Measurements from ENCODE around the gene PCGF2.
A peak's percentile ranks its signal among the peaks of the same experiment; 100 is the strongest.
"Not testable (repeated sequence)": the region's sequence is repeated elsewhere in the genome, so short reads cannot be mapped to it uniquely, and the experiment has no call there.

Gene PCGF2

GRCh38 chr17:38748149-38748891 lies at the start of gene PCGF2:
TSS of gene PCGF2 (minus strand) at chr17:38748336. CDS start at chr17:38740402, 7,934 bp downstream.
- DNase-seq = peak; percentile 81

- no peak for DNase-seq
Observed at GRCh38 chr17:38797828-38798227, 49.7 kb upstream of the PCGF2 start.

GRCh38 chr17:38797158-38797490 lies 49.0 kb upstream of the PCGF2 start:
- DNase-seq = no peak

- DNase-seq = no peak
Observed at GRCh38 chr17:38796451-38797157, 48.5 kb upstream of the PCGF2 start.

DNA sequence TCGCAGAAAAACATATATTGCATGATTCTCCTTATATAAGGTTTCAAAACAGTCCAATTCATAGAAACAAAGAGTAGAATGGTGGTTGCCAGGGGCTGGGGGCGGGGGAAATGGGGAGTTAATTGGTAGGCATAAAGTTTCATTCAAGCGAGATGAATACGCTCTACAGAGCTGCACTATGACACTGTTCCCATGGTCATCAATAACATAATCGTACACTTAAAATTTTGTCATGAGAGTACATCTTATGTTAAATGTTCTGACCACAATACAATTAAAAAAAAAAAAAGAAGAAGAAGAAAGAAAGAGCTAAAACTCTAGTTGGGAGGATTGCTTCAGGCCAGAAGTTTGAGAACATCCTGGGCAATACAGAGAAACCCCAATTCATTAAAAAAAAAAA lies 46.1 kb upstream of the PCGF2 start:
- DNase-seq = no peak

DNA sequence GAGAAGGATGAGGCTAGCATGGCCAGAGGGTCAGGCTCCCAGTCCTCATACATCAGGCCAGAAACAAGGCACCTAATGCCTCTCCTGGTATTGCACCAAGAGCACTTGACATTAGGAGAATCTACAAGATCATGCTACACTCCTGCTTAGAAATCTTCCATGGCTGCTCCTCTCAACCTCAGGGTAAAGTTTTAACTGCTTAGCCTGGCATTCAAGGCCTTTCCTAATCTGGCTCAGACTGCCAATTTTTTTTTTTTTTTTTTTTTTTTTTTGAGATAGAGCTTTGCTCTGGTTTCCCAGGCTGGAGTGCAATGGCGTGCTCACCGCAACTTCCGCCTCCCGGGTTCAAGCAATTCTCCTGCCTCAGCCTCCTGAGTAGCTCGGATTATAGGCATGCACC lies 43.0 kb upstream of the PCGF2 start:
- no peak for DNase-seq

DNA sequence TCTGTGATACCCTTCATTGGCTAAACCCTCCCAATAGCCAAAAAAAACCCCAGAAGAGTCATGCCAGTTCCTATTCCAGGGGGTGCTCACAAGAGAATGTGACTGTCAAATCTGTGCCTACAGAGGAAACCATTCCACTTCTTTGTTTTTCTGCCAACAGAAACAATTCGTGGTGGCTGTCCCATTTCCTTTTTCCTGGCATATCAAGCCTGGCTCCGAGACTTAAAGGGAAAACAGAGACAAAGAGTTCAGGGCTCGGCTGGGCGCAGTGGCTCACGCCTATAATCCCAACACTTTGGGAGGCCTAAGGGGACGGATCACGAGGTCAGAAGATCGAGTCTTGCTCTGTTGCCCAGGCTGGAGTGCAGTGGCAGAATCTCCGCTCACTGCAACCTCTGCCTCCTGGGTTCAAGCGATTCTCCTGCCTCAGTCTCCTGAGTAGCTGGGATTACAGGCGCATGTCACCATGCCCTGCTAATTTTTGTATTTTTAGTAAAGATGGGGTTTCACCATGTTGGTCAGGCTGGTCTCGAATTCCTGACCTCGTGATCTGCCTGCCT lies 42.1 kb upstream of the PCGF2 start:
- not testable (repeated sequence) for DNase-seq

DNA sequence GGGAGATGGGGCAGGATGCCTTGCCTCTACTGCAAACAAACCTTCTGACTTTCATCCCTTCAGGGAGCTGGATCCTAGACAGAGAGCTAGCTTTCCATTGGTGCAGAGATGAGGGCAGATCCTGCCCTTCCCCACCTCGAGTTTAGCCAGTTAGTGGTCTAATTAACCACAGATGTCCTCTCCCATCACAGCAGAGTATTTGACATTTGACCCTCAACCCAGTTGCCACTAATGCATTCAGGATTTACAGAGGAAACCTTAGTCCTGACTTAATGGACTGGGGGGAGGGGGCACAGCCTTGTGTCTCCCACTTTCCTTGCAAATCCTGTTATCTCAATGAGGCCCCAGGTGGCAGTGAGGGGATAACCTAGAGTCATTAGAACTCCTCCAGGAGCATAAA lies 41.0 kb upstream of the PCGF2 start:
- no peak for DNase-seq

DNA sequence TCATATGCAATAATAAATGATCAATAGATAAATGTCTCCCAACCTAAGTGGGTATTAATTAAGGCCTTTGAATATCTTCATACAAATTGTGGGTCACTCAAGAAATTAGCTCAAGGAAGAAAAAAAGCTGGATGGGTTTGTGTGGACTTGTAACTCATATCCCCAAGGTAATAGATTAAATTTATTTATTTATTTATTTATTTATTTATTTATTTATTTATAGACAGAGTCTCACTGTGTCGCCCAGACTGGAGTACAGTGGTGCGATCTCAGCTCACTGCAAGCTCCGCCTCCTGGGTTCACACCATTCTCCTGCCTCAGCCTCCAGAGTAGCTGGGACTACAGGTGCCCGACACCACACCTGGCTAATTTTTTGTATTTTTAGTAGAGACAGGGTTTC lies 39.9 kb upstream of the PCGF2 start:
- DNase-seq = not testable (repeated sequence)

GRCh38 chr17:38786372-38786771 lies 38.2 kb upstream of the PCGF2 start:
- no peak for DNase-seq

DNA sequence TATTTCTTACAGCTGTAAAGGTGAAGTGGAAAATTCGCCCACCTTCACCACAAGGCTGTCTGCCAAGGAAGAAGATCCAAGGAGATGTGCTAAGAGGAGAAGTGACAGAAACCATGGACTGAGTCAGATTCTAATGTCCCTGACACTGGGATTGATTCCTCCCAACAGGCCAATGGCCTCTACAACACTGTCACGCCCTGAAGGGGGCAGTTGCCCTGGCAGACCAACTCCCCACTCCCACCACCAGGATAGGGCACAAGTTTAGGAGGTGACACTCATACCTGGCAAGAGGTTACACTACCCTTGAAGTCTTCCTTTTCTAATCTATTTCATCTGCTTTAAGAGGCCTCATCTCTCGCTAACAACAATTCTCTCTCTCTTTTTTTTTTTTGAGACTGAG lies 35.1 kb upstream of the PCGF2 start:
- DNase-seq = no peak

GRCh38 chr17:38779965-38780752 lies 32.0 kb upstream of the PCGF2 start:
- no peak for DNase-seq

GRCh38 chr17:38777641-38778250 lies 29.6 kb upstream of the PCGF2 start:
- DNase-seq = no peak

DNA sequence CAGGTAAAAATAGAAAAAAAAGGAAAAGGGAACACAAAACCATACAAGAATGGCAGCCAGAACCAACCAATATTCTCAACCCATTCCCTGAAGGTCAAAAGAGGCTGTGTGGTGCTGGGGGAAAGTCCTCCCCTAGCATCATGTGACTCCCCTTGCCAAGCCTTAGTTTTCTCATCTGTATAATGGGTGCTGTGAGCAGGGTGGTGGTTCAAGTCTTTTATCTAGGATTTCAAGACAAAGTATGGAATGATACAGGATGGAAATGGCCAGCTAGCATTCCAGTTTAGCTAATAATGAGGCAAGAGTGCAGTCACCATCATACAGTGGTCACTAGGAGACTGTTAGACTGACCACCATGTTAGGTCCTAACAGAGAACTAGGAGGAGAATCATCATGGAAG lies 25.1 kb upstream of the PCGF2 start:
- no peak for DNase-seq

DNA sequence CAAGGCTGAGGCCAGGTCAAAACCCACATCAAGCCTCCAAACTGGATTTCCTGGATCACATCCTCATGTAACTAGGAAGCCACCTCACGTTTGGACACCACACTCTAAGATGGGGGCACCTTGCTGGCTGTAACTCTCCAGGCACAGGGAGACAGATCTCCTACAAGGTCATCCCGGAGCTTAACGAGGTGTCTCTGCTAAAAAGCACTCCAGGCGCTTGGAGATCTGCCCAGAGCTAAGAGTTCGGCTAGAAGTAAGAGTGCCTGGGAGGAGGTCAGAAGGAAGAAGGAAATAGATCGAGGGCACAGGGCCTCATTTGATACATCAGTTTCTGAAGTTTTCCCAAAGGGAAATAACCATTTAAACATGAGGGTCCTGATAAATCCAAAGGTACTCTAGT lies 20.3 kb upstream of the PCGF2 start:
- DNase-seq = no peak

DNA sequence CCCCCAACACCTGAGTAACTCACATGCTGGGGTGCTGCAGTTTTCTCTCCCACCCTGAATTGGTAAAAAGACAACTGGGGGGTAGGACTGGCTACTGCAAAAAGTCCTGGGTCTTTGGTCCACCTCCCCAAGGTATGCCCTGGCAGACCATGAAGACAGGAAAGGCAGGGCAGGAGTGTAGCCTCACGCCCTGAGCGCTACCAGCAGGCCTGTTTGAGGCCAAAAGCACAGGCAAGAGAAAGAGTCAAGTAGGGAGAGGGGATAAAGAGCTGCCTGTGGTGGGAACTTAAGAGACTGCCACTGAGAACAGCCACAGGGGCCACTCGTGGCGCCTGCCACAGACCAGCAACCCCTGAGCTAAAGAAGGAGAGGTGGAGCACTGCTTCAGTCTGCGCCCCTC lies 18.2 kb upstream of the PCGF2 start:
- DNase-seq = no peak

DNA sequence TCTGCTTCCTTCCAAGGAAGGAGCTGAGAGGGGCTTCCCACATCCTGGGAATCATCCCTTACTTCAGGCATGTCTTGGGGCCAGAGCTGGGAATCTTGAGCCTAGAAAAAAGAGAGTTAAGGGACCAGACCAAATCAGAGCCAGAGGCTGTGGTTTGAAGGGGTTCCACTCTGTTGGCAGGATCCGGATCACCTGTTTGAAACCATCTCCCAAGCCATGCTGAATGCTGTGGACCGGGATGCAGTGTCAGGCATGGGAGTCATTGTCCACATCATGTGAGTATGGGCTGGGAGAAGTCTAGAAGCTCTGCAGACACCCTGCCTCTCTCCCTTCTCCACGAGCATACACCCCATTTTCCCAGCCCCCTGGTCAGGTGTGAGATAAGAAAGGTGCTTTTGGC lies 14.1 kb upstream of the PCGF2 start:
- no peak for DNase-seq

GRCh38 chr17:38761612-38762011 lies 13.5 kb upstream of the PCGF2 start:
- no peak for DNase-seq

DNA sequence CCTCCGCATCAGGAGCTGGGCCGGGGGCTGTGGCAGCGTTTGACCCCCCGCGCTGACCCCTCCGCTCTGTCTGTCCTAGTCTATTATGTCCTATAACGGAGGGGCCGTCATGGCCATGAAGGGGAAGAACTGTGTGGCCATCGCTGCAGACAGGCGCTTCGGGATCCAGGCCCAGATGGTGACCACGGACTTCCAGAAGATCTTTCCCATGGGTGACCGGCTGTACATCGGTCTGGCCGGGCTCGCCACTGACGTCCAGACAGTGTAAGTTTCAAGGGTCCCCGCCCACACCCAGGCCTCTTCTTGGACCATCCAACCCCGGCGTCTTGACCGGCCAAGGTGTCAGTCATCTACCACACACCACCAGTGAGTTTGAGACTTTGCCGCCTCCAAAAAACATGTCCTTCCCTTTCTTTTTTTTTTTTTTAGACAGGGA lies 5.0 kb upstream of the PCGF2 start:
- DNase-seq = no peak

DNA sequence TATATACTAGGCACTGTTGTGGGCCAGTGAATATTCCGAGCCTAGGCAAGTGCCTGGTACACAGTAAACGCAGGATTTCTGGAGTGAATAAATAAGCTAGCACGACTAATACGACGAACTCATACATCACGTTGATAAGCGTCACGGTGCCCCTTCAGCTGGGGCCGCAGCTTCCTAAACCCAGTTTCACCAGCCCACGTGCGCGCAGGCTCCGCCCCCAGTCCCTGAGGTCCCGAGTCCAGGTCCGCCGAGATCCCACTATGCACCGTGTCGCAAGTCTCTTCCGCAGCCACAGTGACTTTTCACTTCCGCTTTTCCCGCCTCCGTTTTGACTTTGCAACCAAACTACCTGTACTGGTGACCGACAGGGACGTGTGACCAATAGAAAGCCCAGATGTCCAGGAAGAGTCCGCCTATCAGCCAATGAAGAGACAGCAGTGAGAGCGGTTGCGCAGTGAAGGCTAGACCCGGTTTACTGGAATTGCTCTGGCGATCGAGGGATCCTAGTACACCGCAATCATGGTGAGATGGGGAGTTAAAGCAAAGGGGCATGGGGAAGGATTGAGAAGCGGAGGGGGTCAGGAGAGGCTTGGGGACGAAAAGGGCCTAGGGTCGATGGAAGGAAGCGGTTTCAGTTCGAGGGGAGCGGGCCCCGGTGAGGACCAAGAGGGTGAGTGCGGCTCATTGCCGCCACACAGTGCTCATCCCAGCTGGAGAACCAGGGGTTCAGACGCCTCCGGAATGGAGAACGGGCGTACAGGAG lies 4.4 kb upstream of the PCGF2 start, which contains the start of gene PSMB3:
Gene PSMB3, plus strand, starts transcription at position 434 of the 763 bp plus-strand sequence. Its CDS starts 86 bp downstream, at position 520.
- DNase-seq = peak; percentile 100

DNA sequence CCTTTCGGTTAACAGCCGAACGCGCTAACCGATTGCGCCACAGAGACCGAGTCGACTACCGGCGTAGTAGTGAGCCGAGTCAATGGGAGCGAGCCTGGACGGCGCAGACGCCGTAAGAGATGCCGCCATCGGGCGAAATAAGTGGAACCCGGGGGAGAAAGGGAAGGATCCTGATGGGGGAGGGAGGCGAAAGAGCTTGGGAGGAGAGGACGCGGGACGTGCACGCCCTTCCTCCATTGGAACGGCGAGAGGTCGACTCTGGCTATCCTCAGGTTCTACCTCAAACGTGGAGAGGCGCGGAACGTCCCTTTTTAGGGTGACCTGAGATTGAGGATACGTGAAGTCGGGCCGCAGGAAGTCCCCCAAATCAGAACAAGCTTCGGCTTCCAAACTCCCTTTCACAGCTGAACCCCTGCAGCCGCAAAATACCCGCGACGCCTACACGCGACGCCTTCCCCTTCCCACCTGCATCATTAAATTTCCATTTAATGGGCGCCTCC lies 3.7 kb upstream of the PCGF2 start:
- DNase-seq = peak; percentile 48

Measured in DMS 273 treated with DMSO at 0.1 percent for 48 hours (cell line).